HFFc6 (cell line): ENCODE data around the gene PPP2R2B. TPM values are rescaled to one million over a fixed set of nuclear protein-coding genes. Genes with fewer than 3 reads are reported as not detected.

Source experiments
- DNase-seq: peaks from one replicate; pipeline ENCODE4 v3.0.0-alpha.2; 2018
- H3K27ac Mint-ChIP-seq: 2 replicates; pipeline ENCODE4 v1.8.0; 2020; ENCODE audit warnings: mild to moderate bottlenecking, mixed read lengths
- H3K27me3 Mint-ChIP-seq: 2 replicates; pipeline ENCODE4 v1.8.0; 2021; ENCODE audit warnings: mild to moderate bottlenecking, moderate library complexity, mixed read lengths; ENCODE audit not compliant: insufficient read depth
- H3K36me3 Mint-ChIP-seq: 2 replicates; pipeline ENCODE4 v1.8.0; 2021; ENCODE audit warnings: low read depth, mixed read lengths
- H3K4me1 Mint-ChIP-seq: 2 replicates; pipeline ENCODE4 v1.8.0; 2020; ENCODE audit warnings: low read depth, mixed read lengths
- H3K4me3 Mint-ChIP-seq: 2 replicates; pipeline ENCODE4 v1.8.0; 2020; ENCODE audit warnings: mild to moderate bottlenecking, moderate library complexity, mixed read lengths
- H3K9me3 Mint-ChIP-seq: 2 replicates; pipeline ENCODE4 v1.8.0; 2020; ENCODE audit warnings: mild to moderate bottlenecking, mixed read lengths
- CTCF ChIP-seq: fragments of 200-600 bp; sonication (generic); IDR thresholded peaks from 2 replicates; pipeline ENCODE4 v1.5.0; 2021; ENCODE audit warnings: antibody characterized with exemption, mild to moderate bottlenecking
- total RNA-seq, 6 experiments: library from RNA; stranded (reverse); fragmentation: NEBNext Ultra II Directional; extraction: Animal tissue kit (Norgen Biotek cat#: 25700); gene quantifications; 2 replicates in 1 of 6; 3 replicates in 5 of 6; pipeline ENCODE4 v1.2.3, GENCODE V29; 2021

The PPP2R2B gene
- total RNA-seq, 6 experiments from 2014 or later = not detected

- DNase-seq = no peak
- H3K27me3 Mint-ChIP-seq = no peaks in the 10 kb centered on the region
- no peaks in the 10 kb centered on the region for H3K36me3 Mint-ChIP-seq
- no peaks in the 10 kb centered on the region for H3K4me1 Mint-ChIP-seq
- no peaks in the 10 kb centered on the region; the same call in 1 of the 2 replicates for H3K9me3 Mint-ChIP-seq
- no peak overlapping the region for H3K27ac Mint-ChIP-seq
- H3K4me3 Mint-ChIP-seq = no peak overlapping the region
- no peak for TF ChIP-seq CTCF
Observed at GRCh38 chr5:146647656-146648199, 230.8 kb downstream of the PPP2R2B start.

- no peak for DNase-seq
- no peak for TF ChIP-seq CTCF
- Mint-ChIP-seq H3K36me3 (no peaks in the 10 kb centered on the region), H3K4me1 (no peaks in the 10 kb centered on the region), H3K27me3 (no peaks in the 10 kb centered on the region), H3K4me3 (no peak overlapping the region), H3K27ac (no peak overlapping the region), H3K9me3 (peaks cover 8% of the 10 kb centered on the region; the same call in 1 of the 2 replicates)
Observed at GRCh38 chr5:146646441-146646840, 232.1 kb downstream of the PPP2R2B start.

- Mint-ChIP-seq H3K27ac (no peak overlapping the region), H3K4me3 (no peak overlapping the region), H3K4me1 (no peaks in the 10 kb centered on the region), H3K9me3 (peaks cover 15% of the 10 kb centered on the region), H3K27me3 (no peaks in the 10 kb centered on the region), H3K36me3 (no peaks in the 10 kb centered on the region)
- TF ChIP-seq CTCF = no peak
- DNase-seq = no peak
Observed at GRCh38 chr5:146645342-146645741, 233.2 kb downstream of the PPP2R2B start.

GRCh38 chr5:146644831-146645230 lies 233.7 kb downstream of the PPP2R2B start:
- Mint-ChIP-seq H3K9me3 (peaks cover 15% of the 10 kb centered on the region), H3K27me3 (no peaks in the 10 kb centered on the region), H3K27ac (no peak overlapping the region), H3K4me3 (no peak overlapping the region), H3K4me1 (no peaks in the 10 kb centered on the region), H3K36me3 (no peaks in the 10 kb centered on the region)
- no peak for DNase-seq
- TF ChIP-seq CTCF = no peak

- Mint-ChIP-seq H3K27me3 (no peaks in the 10 kb centered on the region), H3K4me1 (no peaks in the 10 kb centered on the region), H3K36me3 (no peaks in the 10 kb centered on the region), H3K4me3 (no peak overlapping the region), H3K27ac (no peak overlapping the region), H3K9me3 (peaks cover 15% of the 10 kb centered on the region)
- DNase-seq = no peak
- TF ChIP-seq CTCF = no peak
Observed at GRCh38 chr5:146643776-146644175, 234.8 kb downstream of the PPP2R2B start.

GRCh38 chr5:146642410-146642809 lies 236.1 kb downstream of the PPP2R2B start:
- H3K27ac Mint-ChIP-seq = no peak overlapping the region
- no peak for DNase-seq
- H3K4me1 Mint-ChIP-seq = no peaks in the 10 kb centered on the region
- H3K9me3 Mint-ChIP-seq = peaks cover 20% of the 10 kb centered on the region
- H3K27me3 Mint-ChIP-seq = no peaks in the 10 kb centered on the region
- TF ChIP-seq CTCF = no peak
- H3K4me3 Mint-ChIP-seq = no peak overlapping the region
- H3K36me3 Mint-ChIP-seq = no peaks in the 10 kb centered on the region
